ENCODE data around the gene PLXNA4. TPM values are rescaled to one million over a fixed set of nuclear protein-coding genes. Genes with fewer than 3 reads are reported as not detected.

PLXNA4 gene
- total RNA-seq, 2 experiments from 2014 or later, result 0.18 to 0.70 TPM

DNA sequence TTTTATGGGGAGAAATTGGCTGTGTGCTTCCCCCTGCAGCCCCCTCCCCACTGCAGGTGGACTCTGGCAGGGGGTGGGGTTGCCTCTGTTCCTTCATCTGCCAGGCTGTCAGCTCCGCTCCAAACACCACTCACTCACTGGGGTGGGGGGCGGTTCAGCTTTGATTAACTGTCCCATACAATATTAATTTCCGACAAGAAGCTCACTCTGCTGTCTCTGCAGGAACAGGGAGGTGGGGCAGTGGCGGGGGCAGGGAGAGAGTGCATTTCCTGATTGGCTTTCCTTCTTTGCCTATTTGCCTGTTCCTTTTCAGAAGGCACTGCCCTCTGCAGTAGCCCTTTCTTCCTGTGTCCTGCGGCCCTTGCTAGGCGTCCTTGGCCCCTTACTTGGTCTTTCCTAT, 500.8 kb downstream of the PLXNA4 start:
- ATAC-seq (no peak), DNase-seq (no peak)
- Mint-ChIP-seq H3K4me3 (no peak overlapping the region), H3K9me3 (no peaks in the 10 kb centered on the region), H3K36me3 (ENCODE audit: low read depth) (no peaks in the 10 kb centered on the region), H3K27me3 (peaks cover 15% of the 10 kb centered on the region), H3K27ac (no peak overlapping the region), H3K4me1 (ENCODE audit: low read depth) (no peaks in the 10 kb centered on the region)
- intact Hi-C loops (cut with micrococcal nuclease), result no loop called here
- TF ChIP-seq, protein P1, sequence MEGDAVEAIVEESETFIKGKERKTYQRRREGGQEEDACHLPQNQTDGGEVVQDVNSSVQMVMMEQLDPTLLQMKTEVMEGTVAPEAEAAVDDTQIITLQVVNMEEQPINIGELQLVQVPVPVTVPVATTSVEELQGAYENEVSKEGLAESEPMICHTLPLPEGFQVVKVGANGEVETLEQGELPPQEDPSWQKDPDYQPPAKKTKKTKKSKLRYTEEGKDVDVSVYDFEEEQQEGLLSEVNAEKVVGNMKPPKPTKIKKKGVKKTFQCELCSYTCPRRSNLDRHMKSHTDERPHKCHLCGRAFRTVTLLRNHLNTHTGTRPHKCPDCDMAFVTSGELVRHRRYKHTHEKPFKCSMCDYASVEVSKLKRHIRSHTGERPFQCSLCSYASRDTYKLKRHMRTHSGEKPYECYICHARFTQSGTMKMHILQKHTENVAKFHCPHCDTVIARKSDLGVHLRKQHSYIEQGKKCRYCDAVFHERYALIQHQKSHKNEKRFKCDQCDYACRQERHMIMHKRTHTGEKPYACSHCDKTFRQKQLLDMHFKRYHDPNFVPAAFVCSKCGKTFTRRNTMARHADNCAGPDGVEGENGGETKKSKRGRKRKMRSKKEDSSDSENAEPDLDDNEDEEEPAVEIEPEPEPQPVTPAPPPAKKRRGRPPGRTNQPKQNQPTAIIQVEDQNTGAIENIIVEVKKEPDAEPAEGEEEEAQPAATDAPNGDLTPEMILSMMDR (IDR thresholded peaks at IDR 0.05), result no peak
- CTCF ChIA-PET, result no interaction called here
- POLR2A ChIA-PET, result no interaction called here

DNA sequence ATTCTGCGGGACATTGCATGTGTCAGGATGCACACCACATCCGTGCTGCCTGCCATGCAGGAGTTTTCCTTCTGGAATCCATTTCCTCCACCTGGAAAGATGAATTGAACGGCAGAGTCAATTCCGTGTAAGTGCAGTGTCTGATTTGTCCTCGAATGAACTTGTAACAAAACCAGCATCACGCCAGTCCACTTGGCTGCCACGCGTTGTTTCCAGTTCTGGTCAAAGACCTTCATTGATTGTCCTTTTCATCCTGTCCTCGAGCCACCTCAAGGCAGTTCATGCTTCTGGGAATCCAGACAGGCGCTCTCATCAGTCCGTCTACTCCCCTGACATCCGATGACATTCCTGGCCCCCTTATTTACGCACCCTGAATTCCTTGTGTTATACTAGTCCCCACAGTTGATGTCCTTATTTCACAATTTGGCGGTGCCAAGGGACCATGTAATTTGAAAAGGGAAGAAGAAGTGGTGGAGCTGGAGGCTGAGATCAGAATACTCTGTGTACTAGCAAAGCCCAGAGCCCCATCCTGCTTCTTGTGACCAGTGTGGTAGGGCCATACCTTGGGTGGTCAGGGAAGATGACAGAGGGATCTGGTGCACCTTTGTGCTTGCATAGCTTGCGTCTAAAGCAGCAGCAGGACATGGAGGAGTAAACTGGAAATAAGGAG, 502.2 kb downstream of the PLXNA4 start:
- TF ChIP-seq, protein P1 (IDR thresholded peaks at IDR 0.05), result no peak
- no peaks in the 10 kb centered on the region for H3K36me3 Mint-ChIP-seq (ENCODE audit: low read depth)
- no peak overlapping the region for H3K27ac Mint-ChIP-seq
- H3K4me1 Mint-ChIP-seq (ENCODE audit: low read depth), result no peaks in the 10 kb centered on the region
- no peak overlapping the region for H3K4me3 Mint-ChIP-seq
- no peaks in the 10 kb centered on the region for H3K9me3 Mint-ChIP-seq
- intact Hi-C loops (cut with micrococcal nuclease), result no loop called here
- peaks cover 7% of the 10 kb centered on the region for H3K27me3 Mint-ChIP-seq
- POLR2A ChIA-PET, result no interaction called here
- ATAC-seq (no peak), DNase-seq (no peak)
- CTCF ChIA-PET, result no interaction called here

All from activated CD8-positive, alpha-beta T cell treated with anti-CD3 and anti-CD28 coated beads for 36 hours (primary cell).